WTC11 (cell line): ENCODE results near the gene MGMT. TPM values are rescaled to one million over a fixed set of nuclear protein-coding genes. Genes with fewer than 3 reads are reported as not detected.

Source experiments
- ATAC-seq: fragments of 200-7000 bp; cut with Tn5 transposase; 2 replicates; pipeline ENCODE4 v1.10.0; 2021; ENCODE audit warnings: mild to moderate bottlenecking, moderate library complexity
- CTCF ChIA-PET: fragments of 300-600 bp; sonication (Branson Sonifier 250); formaldehyde crosslinking; loops from one replicate; lab custom pipeline; 2021; ENCODE audit warnings: antibody characterized with exemption; lab: Charles Lee
- POLR2A ChIA-PET: fragments of 350-600 bp; sonication (Branson Sonifier 250); formaldehyde crosslinking; loops from one replicate; lab custom pipeline; 2021; ENCODE audit warnings: antibody characterized with exemption; lab: Charles Lee
- DNase-seq: peaks from one replicate; pipeline ENCODE4 v3.0.0; 2021; ENCODE audit warnings: low spot score
- H3K27ac Mint-ChIP-seq: 2 replicates; pipeline ENCODE4 v1.8.0; 2021; ENCODE audit warnings: mixed read lengths
- H3K27me3 Mint-ChIP-seq: 2 replicates; pipeline ENCODE4 v1.8.0; 2021; ENCODE audit warnings: low read depth, mild to moderate bottlenecking, moderate library complexity, mixed read lengths
- H3K36me3 Mint-ChIP-seq: 2 replicates; pipeline ENCODE4 v1.8.0; 2021; ENCODE audit warnings: mixed read lengths
- H3K4me1 Mint-ChIP-seq: 2 replicates; pipeline ENCODE4 v1.8.0; 2022; ENCODE audit warnings: mixed read lengths
- H3K4me3 Mint-ChIP-seq: 2 replicates; pipeline ENCODE4 v1.8.0; 2021; ENCODE audit warnings: mild to moderate bottlenecking, moderate library complexity, mixed read lengths
- H3K9me3 Mint-ChIP-seq: 2 replicates; pipeline ENCODE4 v1.8.0; 2021; ENCODE audit warnings: mixed read lengths
- AR ChIP-seq: fragments of 250-450 bp; sonication (Bioruptor Pico); IDR thresholded peaks from 2 replicates; pipeline ENCODE4 v1.9.0; 2021; ENCODE audit warnings: mild to moderate bottlenecking
- ARID4B ChIP-seq: sonication (generic); formaldehyde crosslinking; IDR thresholded peaks from 2 replicates; pipeline ENCODE4 v1.8.0; 2023; ENCODE audit warnings: missing genetic modification reagents, mild to moderate bottlenecking, borderline replicate concordance
- CDX4 ChIP-seq: fragments of 250-450 bp; sonication (Bioruptor Pico); IDR thresholded peaks from 2 replicates; pipeline ENCODE4 v1.9.0; 2021; ENCODE audit warnings: moderate library complexity, mild to moderate bottlenecking, inconsistent platforms, borderline replicate concordance
- CREB1 ChIP-seq: sonication (generic); formaldehyde crosslinking; IDR thresholded peaks from 2 replicates; pipeline ENCODE4 v1.8.0; 2023; ENCODE audit warnings: mild to moderate bottlenecking, missing genetic modification reagents
- FOXP4 ChIP-seq: sonication (generic); formaldehyde crosslinking; IDR thresholded peaks from 2 replicates; pipeline ENCODE4 v1.8.0; 2022; ENCODE audit warnings: mild to moderate bottlenecking, missing genetic modification reagents
- KAT7 ChIP-seq: sonication (generic); formaldehyde crosslinking; IDR thresholded peaks from 2 replicates; pipeline ENCODE4 v1.8.1; 2023; ENCODE audit warnings: missing genetic modification reagents, mild to moderate bottlenecking, borderline replicate concordance
- MLX ChIP-seq: sonication (generic); formaldehyde crosslinking; IDR thresholded peaks from 2 replicates; pipeline ENCODE4 v1.8.1; 2023; ENCODE audit warnings: mild to moderate bottlenecking, missing genetic modification reagents, moderate library complexity
- NR1H2 ChIP-seq: sonication (generic); formaldehyde crosslinking; IDR thresholded peaks from 2 replicates; pipeline ENCODE4 v1.9.0; 2021; ENCODE audit warnings: mild to moderate bottlenecking, moderate library complexity, missing genetic modification reagents
- RELA ChIP-seq: sonication (generic); formaldehyde crosslinking; IDR thresholded peaks from 2 replicates; pipeline ENCODE4 v1.8.1; 2022; ENCODE audit warnings: missing genetic modification reagents, mild to moderate bottlenecking, borderline replicate concordance
- SMAD3 ChIP-seq: sonication (generic); formaldehyde crosslinking; IDR thresholded peaks from 2 replicates; pipeline ENCODE4 v1.8.0; 2022; ENCODE audit warnings: missing genetic modification reagents, mild to moderate bottlenecking, borderline replicate concordance
- TEAD1 ChIP-seq: sonication (generic); formaldehyde crosslinking; IDR thresholded peaks from 2 replicates; pipeline ENCODE4 v1.8.0; 2022; ENCODE audit warnings: mild to moderate bottlenecking, missing genetic modification reagents
- USF2 ChIP-seq: sonication (generic); formaldehyde crosslinking; IDR thresholded peaks from 2 replicates; pipeline ENCODE4 v1.8.1; 2023; ENCODE audit warnings: mild to moderate bottlenecking, missing genetic modification reagents, moderate library complexity
- ZNF138 ChIP-seq: sonication (generic); formaldehyde crosslinking; conservative IDR thresholded peaks from 2 replicates; pipeline ENCODE4 v1.8.1; 2022; ENCODE audit warnings: mild to moderate bottlenecking, moderate library complexity, missing genetic modification reagents
- ZNF263 ChIP-seq: sonication (generic); formaldehyde crosslinking; IDR thresholded peaks from 2 replicates; pipeline ENCODE4 v1.8.1; 2022; ENCODE audit warnings: low read depth, mild to moderate bottlenecking, moderate library complexity, missing genetic modification reagents
- ZNF512 ChIP-seq: sonication (generic); formaldehyde crosslinking; IDR thresholded peaks from 2 replicates; pipeline ENCODE4 v1.8.1; 2022; ENCODE audit warnings: missing genetic modification reagents, borderline replicate concordance
- ZNF532 ChIP-seq: fragments of 250-450 bp; sonication (Bioruptor Pico); IDR thresholded peaks from 2 replicates; pipeline ENCODE4 v1.9.0; 2021; ENCODE audit warnings: mild to moderate bottlenecking, borderline replicate concordance
- ZNF671 ChIP-seq: fragments of 250-450 bp; sonication (Bioruptor Pico); IDR thresholded peaks from 2 replicates; pipeline ENCODE4 v1.8.0; 2021; ENCODE audit warnings: mild to moderate bottlenecking
- total RNA-seq: library from RNA; stranded (reverse); gene quantifications from 3 replicates; pipeline ENCODE4 v1.2.3, GENCODE V29; 2021

MGMT gene
- total RNA-seq, 1 experiment from 2014 or later, result 11.8 TPM

GRCh38 chr10:129637010-129637409 lies 170.0 kb downstream of the MGMT start:
- H3K4me1 Mint-ChIP-seq, result peaks cover 20% of the 10 kb centered on the region
- no peaks in the 10 kb centered on the region; the same call in 1 of the 2 replicates for H3K36me3 Mint-ChIP-seq
- H3K27ac Mint-ChIP-seq, result peak overlapping the region; percentile 20
- no peak for DNase-seq
- no peak overlapping the region for H3K4me3 Mint-ChIP-seq
- ChIA-PET POLR2A (no interaction called here), CTCF (no interaction called here)
- 0 out of 2 replicates have a peak, but pooled peaks have one; percentile 26 for ATAC-seq
- peaks cover 26% of the 10 kb centered on the region for H3K27me3 Mint-ChIP-seq
- no peaks in the 10 kb centered on the region for H3K9me3 Mint-ChIP-seq
- TF ChIP-seq MLX, result no peak
- TF ChIP-seq ZNF512 (CRISPR knock-in tag), result no peak
- TF ChIP-seq CREB1 (CRISPR knock-in tag), result no peak
- no peak for TF ChIP-seq USF2
- no peak for TF ChIP-seq FOXP4
- no peak for TF ChIP-seq RELA (CRISPR knock-in tag)
- no peak for TF ChIP-seq SMAD3
- no peak for TF ChIP-seq CDX4 (CRISPR knock-in tag)
- no peak for TF ChIP-seq NR1H2
- no peak for TF ChIP-seq ZNF671 (CRISPR knock-in tag)
- TF ChIP-seq ARID4B (CRISPR knock-in tag), result no peak
- no peak for TF ChIP-seq ZNF532 (CRISPR knock-in tag)
- no peak for TF ChIP-seq ZNF263 (CRISPR knock-in tag)
- TF ChIP-seq ZNF138 (CRISPR knock-in tag), result no peak
- TF ChIP-seq KAT7, result no peak
- TF ChIP-seq TEAD1 (CRISPR knock-in tag), result no peak
- no peak for TF ChIP-seq AR (CRISPR knock-in tag)
